ENCODE data around the gene MAGI2.

- TF ChIP-seq EZH2phosphoT487 (IDR thresholded peaks at IDR 0.05; ENCODE audit: borderline replicate concordance, low read length) (no peak), CTCF (IDR thresholded peaks at IDR 0.05; ENCODE audit: low read depth, low read length, poor library complexity, severe bottlenecking) (no peak)
These were observed 954.2 kb downstream of the MAGI2 start for GRCh38 chr7:78499283-78499682.
